Gastroesophageal sphincter (tissue), 4 donors: ENCODE results near the gene RANBP3. TPM values are rescaled to one million over a fixed set of nuclear protein-coding genes. Genes with fewer than 3 reads are reported as not detected.
"Not testable (repeated sequence)": the region's sequence is repeated elsewhere in the genome, so short reads cannot be mapped to it uniquely, and the experiment has no call there.

Experiments used
- ATAC-seq: fragments of 150-250 bp; one replicate; pipeline ENCODE4 v1.9.1; 2016; ENCODE audit warnings: mild to moderate bottlenecking, moderate library complexity
- H3K27ac ChIP-seq, 4 donors: fragments of 200-600 bp; sonication (generic) in 3 of 4; 1 replicate in 3 of 4; 2 replicates in 1 of 4; pipeline ENCODE4 v1.5.1; 2016 to 2019
- H3K27me3 ChIP-seq: fragments of 200-600 bp; sonication (generic); one replicate; pipeline ENCODE4 v1.5.1; 2019
- H3K36me3 ChIP-seq, 2 donors: fragments of 200-600 bp; sonication (generic); one replicate each; pipeline ENCODE4 v1.5.1; 2019; ENCODE audit warnings: control low read depth in 1 of 2
- H3K4me1 ChIP-seq, 3 donors: fragments of 200-600 bp; sonication (generic); 1 replicate in 2 of 3; 2 replicates in 1 of 3; pipeline ENCODE4 v1.5.1; 2016 to 2019; ENCODE audit warnings: control low read depth in 2 of 3
- H3K4me3 ChIP-seq, 2 donors: fragments of 200-600 bp; sonication (generic); one replicate each; pipeline ENCODE4 v1.5.1; 2019; ENCODE audit warnings: mild to moderate bottlenecking in 1 of 2, moderate library complexity in 1 of 2
- H3K9me3 ChIP-seq, 3 donors: fragments of 200-600 bp; sonication (generic); one replicate each; pipeline ENCODE4 v1.5.1; 2017 to 2019; ENCODE audit warnings: control low read depth in 2 of 3
- CTCF ChIP-seq, 4 experiments: fragments of 200-600 bp in 2 of 4; fragments of 450-650 bp in 2 of 4; sonication (generic) in 1 of 4; IDR thresholded peaks; one replicate each; pipeline ENCODE4 v1.5.1; 2017 to 2019; ENCODE audit warnings: antibody characterized with exemption in 4 of 4, mild to moderate bottlenecking in 2 of 4, moderate library complexity in 2 of 4
- EP300 ChIP-seq: sonication (generic); formaldehyde crosslinking; IDR thresholded peaks from one replicate; pipeline ENCODE4 v1.6.1; 2017; ENCODE audit warnings: antibody characterized with exemption, mild to moderate bottlenecking
- POLR2A ChIP-seq, 2 donors: fragments of 450-650 bp; IDR thresholded peaks; one replicate each; pipeline ENCODE4 v1.6.1; 2017; ENCODE audit warnings: antibody characterized with exemption in 2 of 2, mild to moderate bottlenecking in 2 of 2, moderate library complexity in 1 of 2
- POLR2AphosphoS5 ChIP-seq: sonication (generic); formaldehyde crosslinking; IDR thresholded peaks from one replicate; pipeline ENCODE4 v1.6.1; 2017; ENCODE audit warnings: antibody characterized with exemption
- WGBS, 2 donors: methylation state at CpG; one replicate each; pipeline ENCODE4 v1.1.5; 2018; ENCODE audit warnings: low coverage in 1 of 2; 5-methylcytosine and 5-hydroxymethylcytosine counted together
- total RNA-seq, 4 donors: library from RNA; depleted of rRNA; stranded (reverse); fragments of >200 nt; gene quantifications; one replicate each; pipeline ENCODE4 v1.1.0, GENCODE V29; 2016

RANBP3 gene
- total RNA-seq, 4 donors from 2014 or later, result 87.0 to 125 (median 104) TPM

GRCh38 chr19:6006896-6007295 lies 29.0 kb upstream of the RANBP3 start:
- no peaks in the 10 kb centered on the region for H3K27me3 ChIP-seq
- ATAC-seq, result no peak
- TF ChIP-seq POLR2A (IDR thresholded peaks at IDR 0.05) (no peak), POLR2AphosphoS5 (no peak), CTCF (IDR thresholded peaks at IDR 0.05) (no peak), EP300 (no peak)
- H3K9me3 ChIP-seq, result no peaks in the 10 kb centered on the region
- H3K27ac ChIP-seq, result no peak overlapping the region
- H3K4me3 ChIP-seq, result no peak overlapping the region
- H3K4me1 ChIP-seq, result no peaks in the 10 kb centered on the region
- H3K36me3 ChIP-seq, result peaks cover 0 to 97% of the 10 kb centered on the region in 2 donors
- 93% methylated on average over 8 of the region's 20 CpGs; no CpG with 5 or more reads in 1 of the 2 donors for WGBS, 2 donors

GRCh38 chr19:6006070-6006446 lies 28.1 kb upstream of the RANBP3 start:
- H3K4me1 ChIP-seq, H3K4me3 ChIP-seq, H3K9me3 ChIP-seq, H3K27ac ChIP-seq, H3K27me3 ChIP-seq, ATAC-seq: not testable (repeated sequence)
- 100% methylated on average over 1 of the region's 7 CpGs; no CpG with 5 or more reads in 1 of the 2 donors for WGBS, 2 donors
- peaks cover 0 to 97% of the 10 kb centered on the region in 2 donors for H3K36me3 ChIP-seq

- WGBS, 2 donors, result 70% methylated on average over 2 of the region's 18 CpGs; no CpG with 5 or more reads in 1 of the 2 donors
- Histone ChIP-seq H3K27ac (no peak overlapping the region), H3K4me3 (no peak overlapping the region), H3K36me3 (peaks cover 0 to 97% of the 10 kb centered on the region in 2 donors), H3K9me3 (no peaks in the 10 kb centered on the region), H3K4me1 (no peaks in the 10 kb centered on the region), H3K27me3 (no peaks in the 10 kb centered on the region)
- ATAC-seq, result no peak
- TF ChIP-seq CTCF (IDR thresholded peaks at IDR 0.05), result no peak
- no peak for TF ChIP-seq POLR2A (IDR thresholded peaks at IDR 0.05)
- no peak for TF ChIP-seq EP300
- TF ChIP-seq POLR2AphosphoS5, result no peak
These were observed 27.6 kb upstream of the RANBP3 start for GRCh38 chr19:6005321-6006069.

GRCh38 chr19:6003976-6004375 lies 26.0 kb upstream of the RANBP3 start:
- WGBS, 2 donors, result 88 to 100% methylated on average over 1 to 3 of the region's 10 CpGs
- H3K36me3 ChIP-seq, result peaks cover 0 to 97% of the 10 kb centered on the region in 2 donors
- no peaks in the 10 kb centered on the region for H3K4me1 ChIP-seq
- H3K27ac ChIP-seq, result no peak overlapping the region
- H3K9me3 ChIP-seq, result no peaks in the 10 kb centered on the region
- ATAC-seq, result no peak
- TF ChIP-seq POLR2AphosphoS5, result no peak
- no peak for TF ChIP-seq POLR2A (IDR thresholded peaks at IDR 0.05)
- H3K27me3 ChIP-seq, result no peaks in the 10 kb centered on the region
- no peak overlapping the region for H3K4me3 ChIP-seq

GRCh38 chr19:6002591-6002990 lies 24.7 kb upstream of the RANBP3 start:
- Histone ChIP-seq H3K27me3 (no peaks in the 10 kb centered on the region), H3K27ac (no peak overlapping the region), H3K36me3 (peaks cover 0 to 98% of the 10 kb centered on the region in 2 donors), H3K9me3 (no peaks in the 10 kb centered on the region), H3K4me3 (no peak overlapping the region), H3K4me1 (no peaks in the 10 kb centered on the region)
- ATAC-seq, result no peak
- WGBS, 2 donors, result 85% methylated on average over 8 of the region's 26 CpGs; no CpG with 5 or more reads in 1 of the 2 donors
- TF ChIP-seq CTCF (IDR thresholded peaks at IDR 0.05) (no peak), EP300 (no peak), POLR2A (IDR thresholded peaks at IDR 0.05) (no peak), POLR2AphosphoS5 (no peak)

DNA sequence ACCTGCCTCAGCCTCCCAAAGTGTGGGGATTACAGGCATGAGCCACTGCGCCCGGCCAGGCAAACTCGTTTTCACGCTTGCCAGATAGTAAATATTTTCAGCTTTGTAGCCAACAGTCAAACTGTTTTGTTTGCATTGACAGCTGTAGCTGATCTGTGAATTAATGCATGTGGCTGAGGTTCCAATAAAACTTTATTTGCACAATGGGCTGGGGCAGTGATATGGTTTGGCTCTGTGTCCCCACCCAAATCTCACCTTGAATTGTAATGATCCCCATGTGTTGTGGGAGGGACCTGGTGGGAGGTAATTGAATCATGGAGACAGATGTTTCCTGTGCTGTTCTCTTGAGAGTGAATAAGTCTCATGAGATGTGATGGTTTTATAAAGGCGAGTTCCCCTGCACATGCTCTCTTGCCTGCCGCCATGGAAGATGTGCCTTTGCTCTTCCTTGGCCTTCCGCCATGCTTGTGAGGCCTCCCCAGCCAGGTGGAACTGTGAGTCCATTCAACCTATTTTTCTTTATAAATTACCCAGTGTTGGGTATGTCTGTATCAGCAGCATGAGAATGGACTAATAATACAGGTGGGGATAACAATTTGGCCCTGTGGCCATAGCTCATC lies 22.4 kb upstream of the RANBP3 start:
- no peaks in the 10 kb centered on the region for H3K27me3 ChIP-seq
- TF ChIP-seq CTCF (IDR thresholded peaks at IDR 0.05) (no peak), EP300 (no peak), POLR2A (IDR thresholded peaks at IDR 0.05) (no peak), POLR2AphosphoS5 (no peak)
- WGBS, 2 donors, result 95 to 100% methylated on average over 3 to 5 of the region's 7 CpGs
- H3K4me3 ChIP-seq, result no peak overlapping the region
- no peaks in the 10 kb centered on the region for H3K4me1 ChIP-seq
- ATAC-seq, result no peak
- no peak overlapping the region for H3K27ac ChIP-seq
- peaks cover 0 to 98% of the 10 kb centered on the region in 2 donors for H3K36me3 ChIP-seq
- no peaks in the 10 kb centered on the region for H3K9me3 ChIP-seq
